Measurements from ENCODE around the gene NLGN2. TPM values are rescaled to one million over a fixed set of nuclear protein-coding genes. Genes with fewer than 3 reads are reported as not detected.

Gene NLGN2
- total and polyA plus RNA-seq, 5 experiments from 2014 or later: 0.03 to 14.7 (median 0.23) TPM

- POLR2A ChIA-PET: interaction anchor here (0.7 to 3.4 kb wide), 5 partner anchors 9 to 73 kb away, joined by 3 to 23 read pairs (median 8); partner anchors contain the start of genes PLSCR3, TMEM102 and ZBTB4
- Mint-ChIP-seq H3K4me3 (peak overlapping the region; percentile 62 to 92 (median 80)), H3K27me3 (peaks cover 0 to 4% (median 0%) of the 10 kb centered on the region in 5 donors), H3K4me1 (peaks cover 22 to 36% (median 31%) of the 10 kb centered on the region in 4 donors), H3K9me3 (no peaks in the 10 kb centered on the region), H3K27ac (peak overlapping the region in 7 of 10 donors; percentile 49 to 95 (median 84)), H3K36me3 (no peaks in the 10 kb centered on the region)
- DNase-seq (peak in 1 of 10 donors; percentile 25), ATAC-seq (no peak)
These were observed 1.3 kb upstream of the NLGN2 start for GRCh38 chr17:7406235-7406825.

GRCh38 chr17:7407082-7407481 is 563 bp upstream of the NLGN2 start:
- POLR2A ChIA-PET: interaction anchor here (1.3 to 3.4 kb wide), 4 partner anchors 10 to 29 kb away, joined by 3 to 23 read pairs (median 8); partner anchors contain the start of genes PLSCR3 and TMEM102
- ATAC-seq (no peak), DNase-seq (no peak)
- Mint-ChIP-seq H3K27ac (peak overlapping the region in 4 of 10 donors; percentile 47 to 77 (median 64)), H3K36me3 (no peaks in the 10 kb centered on the region), H3K4me1 (peaks cover 21 to 36% (median 28%) of the 10 kb centered on the region in 4 donors), H3K9me3 (no peaks in the 10 kb centered on the region), H3K27me3 (peaks cover 0 to 4% (median 0%) of the 10 kb centered on the region in 5 donors), H3K4me3 (peak overlapping the region in 9 of 10 donors; percentile 24 to 92 (median 32))

- H3K36me3 Mint-ChIP-seq: no peaks in the 10 kb centered on the region
- POLR2A ChIA-PET: interaction anchor here (0.6 to 3.4 kb wide), 9 partner anchors 13 to 279 kb away, joined by 3 to 23 read pairs (median 5); partner anchors contain the start of genes PLSCR3, POLR2A, TMEM102 and TP53
These were observed 645 bp downstream of the NLGN2 start for GRCh38 chr17:7408252-7408727.

GRCh38 chr17:7408863-7409262 is 1.2 kb downstream of the NLGN2 start:
- H3K4me3 Mint-ChIP-seq: peak overlapping the region in 9 of 10 donors; percentile 16 to 81 (median 54)
- H3K9me3 Mint-ChIP-seq: no peaks in the 10 kb centered on the region
- peak overlapping the region in 4 of 10 donors; percentile 20 to 67 (median 30) for H3K27ac Mint-ChIP-seq
- peaks cover 16 to 29% (median 22%) of the 10 kb centered on the region in 4 donors for H3K4me1 Mint-ChIP-seq
- ATAC-seq: no peak
- no peaks in the 10 kb centered on the region for H3K36me3 Mint-ChIP-seq
- no peak for DNase-seq
- peaks cover 0 to 4% (median 0%) of the 10 kb centered on the region in 5 donors for H3K27me3 Mint-ChIP-seq
- POLR2A ChIA-PET: interaction anchor here (0.6 to 3.4 kb wide), 8 partner anchors 13 to 278 kb away, joined by 3 to 23 read pairs (median 4); partner anchors contain the start of genes POLR2A, TMEM102 and TP53

More at GRCh38 chr17:7408252-7408727, 645 bp downstream of the NLGN2 start:
- Mint-ChIP-seq H3K4me1 (peaks cover 17 to 31% (median 22%) of the 10 kb centered on the region in 4 donors), H3K27ac (peak overlapping the region in 3 of 10 donors; percentile 15 to 73 (median 60)), H3K4me3 (peak overlapping the region in 8 of 10 donors; percentile 18 to 64 (median 50)), H3K9me3 (no peaks in the 10 kb centered on the region), H3K27me3 (peaks cover 0 to 4% (median 0%) of the 10 kb centered on the region in 5 donors)
- peak in 9 of 10 donors; percentile 31 to 75 (median 43) for DNase-seq
- peak; percentile 20 to 29 for ATAC-seq

GRCh38 chr17:7409716-7410115 is 2.1 kb downstream of the NLGN2 start:
- H3K36me3 Mint-ChIP-seq: no peaks in the 10 kb centered on the region
- POLR2A ChIA-PET: interaction anchor here (2.3 to 3.4 kb wide), 2 partner anchors 26 to 54 kb away, joined by 7 to 23 read pairs; partner anchors contain the start of gene TMEM102
- peaks cover 12 to 29% (median 22%) of the 10 kb centered on the region in 4 donors for H3K4me1 Mint-ChIP-seq
- H3K9me3 Mint-ChIP-seq: no peaks in the 10 kb centered on the region
- DNase-seq (no peak), ATAC-seq (no peak)
- H3K27me3 Mint-ChIP-seq: peaks cover 0 to 4% (median 0%) of the 10 kb centered on the region in 5 donors
- peak overlapping the region in 4 of 10 donors; percentile 16 to 53 (median 42) for H3K27ac Mint-ChIP-seq
- H3K4me3 Mint-ChIP-seq: peak overlapping the region in 4 of 10 donors; percentile 4 to 52 (median 30)

GRCh38 chr17:7410634-7411426 is 3.2 kb downstream of the NLGN2 start:
- H3K9me3 Mint-ChIP-seq: no peaks in the 10 kb centered on the region
- H3K27ac Mint-ChIP-seq: peak overlapping the region in 2 of 10 donors; percentile 27 to 53
- no peaks in the 10 kb centered on the region for H3K36me3 Mint-ChIP-seq
- DNase-seq: no peak
- no peak for ATAC-seq
- POLR2A ChIA-PET: no interaction called here
- H3K27me3 Mint-ChIP-seq: peaks cover 0 to 4% (median 0%) of the 10 kb centered on the region in 5 donors
- H3K4me3 Mint-ChIP-seq: peak overlapping the region in 1 of 10 donors; percentile 4
- H3K4me1 Mint-ChIP-seq: peaks cover 10 to 20% (median 18%) of the 10 kb centered on the region in 4 donors

- ATAC-seq (no peak), DNase-seq (no peak)
- POLR2A ChIA-PET: no interaction called here
- peaks cover 0 to 2% (median 0%) of the 10 kb centered on the region in 5 donors for H3K27me3 Mint-ChIP-seq
- H3K4me1 Mint-ChIP-seq: peaks cover 7 to 16% (median 15%) of the 10 kb centered on the region in 4 donors
- no peak overlapping the region for H3K4me3 Mint-ChIP-seq
- H3K36me3 Mint-ChIP-seq: no peaks in the 10 kb centered on the region
- H3K27ac Mint-ChIP-seq: no peak overlapping the region
- no peaks in the 10 kb centered on the region for H3K9me3 Mint-ChIP-seq
These were observed 3.7 kb downstream of the NLGN2 start for GRCh38 chr17:7411427-7411750.

GRCh38 chr17:7413346-7413985 is 5.8 kb downstream of the NLGN2 start:
- no peaks in the 10 kb centered on the region for H3K36me3 Mint-ChIP-seq
- no peak overlapping the region for H3K4me3 Mint-ChIP-seq
- DNase-seq (no peak), ATAC-seq (no peak)
- H3K4me1 Mint-ChIP-seq: peaks cover 5 to 15% (median 6%) of the 10 kb centered on the region in 4 donors
- H3K27ac Mint-ChIP-seq: peak overlapping the region in 1 of 10 donors; percentile 19
- peaks cover 0 to 2% (median 0%) of the 10 kb centered on the region in 5 donors for H3K27me3 Mint-ChIP-seq
- POLR2A ChIA-PET: interaction anchor here (0.5 kb wide), 1 partner anchor 835 kb away, joined by 3 read pairs; no protein-coding TSS in a partner anchor
- no peaks in the 10 kb centered on the region for H3K9me3 Mint-ChIP-seq

- peaks cover 0 to 7% (median 0%) of the 10 kb centered on the region in 4 donors for H3K4me1 Mint-ChIP-seq
- POLR2A ChIA-PET: no interaction called here
- ATAC-seq: no peak
- H3K27ac Mint-ChIP-seq: no peak overlapping the region
- H3K27me3 Mint-ChIP-seq: no peaks in the 10 kb centered on the region
- no peak overlapping the region for H3K4me3 Mint-ChIP-seq
- H3K36me3 Mint-ChIP-seq: no peaks in the 10 kb centered on the region
- DNase-seq: no peak
- no peaks in the 10 kb centered on the region for H3K9me3 Mint-ChIP-seq
These were observed 7.2 kb downstream of the NLGN2 start for GRCh38 chr17:7414837-7415236.

- H3K27ac Mint-ChIP-seq: no peak overlapping the region
- H3K9me3 Mint-ChIP-seq: no peaks in the 10 kb centered on the region
- no peaks in the 10 kb centered on the region for H3K36me3 Mint-ChIP-seq
- POLR2A ChIA-PET: interaction anchor here (1.2 kb wide), 1 partner anchor 60 kb away, joined by 4 read pairs; no protein-coding TSS in a partner anchor
- no peak for DNase-seq
- H3K27me3 Mint-ChIP-seq: no peaks in the 10 kb centered on the region
- H3K4me1 Mint-ChIP-seq: peaks cover 0 to 5% (median 0%) of the 10 kb centered on the region in 4 donors
- no peak overlapping the region for H3K4me3 Mint-ChIP-seq
- no peak for ATAC-seq
These were observed 8.1 kb downstream of the NLGN2 start for GRCh38 chr17:7415784-7416183.

- Mint-ChIP-seq H3K36me3 (no peaks in the 10 kb centered on the region), H3K27me3 (no peaks in the 10 kb centered on the region), H3K4me3 (no peak overlapping the region), H3K27ac (peak overlapping the region in 2 of 10 donors; percentile 77 to 92), H3K4me1 (peaks cover 0 to 5% (median 0%) of the 10 kb centered on the region in 4 donors), H3K9me3 (no peaks in the 10 kb centered on the region)
- no peak for DNase-seq
- ATAC-seq: no peak
- POLR2A ChIA-PET: interaction anchor here (1.2 kb wide), 1 partner anchor 60 kb away, joined by 4 read pairs; no protein-coding TSS in a partner anchor
These were observed 8.7 kb downstream of the NLGN2 start for GRCh38 chr17:7416323-7416722.
